ENCODE data around the gene ASPSCR1. TPM values are rescaled to one million over a fixed set of nuclear protein-coding genes. Genes with fewer than 3 reads are reported as not detected.
"Not testable (repeated sequence)": the region's sequence is repeated elsewhere in the genome, so short reads cannot be mapped to it uniquely, and the experiment has no call there.

The ASPSCR1 gene
- total and polyA plus RNA-seq, 2 of the 13 experiments (the other 11 are each of a cell fraction or from before 2014, with no cell fraction given), result 274 to 314 TPM

DNA sequence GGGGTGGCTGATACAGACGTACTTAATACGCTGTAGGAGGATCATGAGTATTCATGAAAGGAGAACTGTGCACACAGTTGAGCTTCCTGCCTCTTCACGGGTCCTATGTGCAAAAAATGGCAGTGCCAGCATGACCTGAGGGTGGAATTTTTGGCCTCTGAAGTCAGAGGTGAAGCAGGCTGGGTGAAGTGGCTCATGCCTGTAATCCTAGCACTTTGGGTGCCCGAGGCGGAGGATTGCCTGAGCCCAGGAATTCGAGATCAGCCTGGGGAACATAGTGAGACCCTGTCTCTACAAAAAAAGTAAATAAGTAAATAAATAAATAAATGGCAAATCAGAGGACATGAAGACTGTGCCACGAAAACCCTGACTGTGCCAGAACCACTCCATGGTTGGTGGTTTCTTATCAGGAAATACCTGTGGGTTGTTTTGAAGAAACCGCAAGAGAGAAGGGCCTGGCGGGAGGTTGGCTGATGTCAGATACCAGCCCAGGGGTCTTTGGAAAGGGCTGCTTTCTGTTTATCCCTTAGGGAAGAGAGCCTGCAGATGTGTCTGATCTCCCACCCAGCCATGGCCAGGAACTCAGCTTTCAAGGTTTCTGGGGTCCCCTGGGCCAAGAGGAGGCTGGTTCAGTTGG, 3.4 kb downstream of the ASPSCR1 start:
- H3K9me3 ChIP-seq (ENCODE audit: low read length), result no peaks in the 10 kb centered on the region
- 94% methylated on average over 9 of the region's 9 CpGs for WGBS (ENCODE audit: low lambda C conversion rate)
- ChIA-PET CTCF (ENCODE audit: low intra/inter-chr PET ratio, low total read pairs) (interaction anchor here (5.6 kb wide), 1 partner anchor 21 kb away, joined by 25 read pairs; the partner anchor contains the start of gene NOTUM), POLR2A (interaction anchor here (1.0 to 14.1 kb wide), 6 partner anchors 8 to 42 kb away, joined by 4 to 382 read pairs (median 54); partner anchors contain the start of genes CENPX, LRRC45 and NOTUM)
- intact Hi-C loops (cut with micrococcal nuclease; ENCODE audit: unreplicated experiment) (no loop called here), in situ Hi-C loops (cut with HindIII; ENCODE audit: extremely low pct_ligation_motif_present, low pct_unique_long_range_greater_than_20kb) (no loop called here)
- no peak overlapping the region for H2AFZ ChIP-seq (ENCODE audit: low read length)
- peaks cover 70% of the 10 kb centered on the region for H3K4me1 ChIP-seq (ENCODE audit: insufficient read depth, low read length)
- no peaks in the 10 kb centered on the region for H4K20me1 ChIP-seq (ENCODE audit: insufficient read depth, low read length)
- peaks cover 14 to 37% of the 10 kb centered on the region in 2 experiments for H3K36me3 ChIP-seq (replicated peaks in 1 of 2; ENCODE audit: control insufficient read depth in 1 of 2, insufficient read depth in 2 of 2, low read length in 2 of 2)
- peak overlapping the region; percentile 36 for H3K27ac ChIP-seq (ENCODE audit: extremely low read length, insufficient read depth, low read length)
- ATAC-seq (no peak), FAIRE-seq (no peak), DNase-seq (ENCODE audit: low spot score) (no peak)
- no peaks in the 10 kb centered on the region for H3K27me3 ChIP-seq (ENCODE audit: control insufficient read depth in 1 of 2, insufficient read depth in 2 of 2, low read length in 2 of 2)
- BruUV-seq (replicated peaks), result no TSS peak
- H3K79me2 ChIP-seq (ENCODE audit: insufficient read depth, low read length), result peaks cover 26% of the 10 kb centered on the region
- TF ChIP-seq POLR2G (IDR thresholded peaks at IDR 0.05; ENCODE audit: low read depth, low read length) (0 out of 2 replicates have a peak, but pooled peaks have one; percentile 30), RNF219 (CRISPR knock-in tag; IDR thresholded peaks at IDR 0.05) (no peak)
- H3K4me2 ChIP-seq (ENCODE audit: low read depth, low read length), result no peak overlapping the region
- H3K4me3 ChIP-seq (replicated peaks in 1 of 3; ENCODE audit: insufficient read depth in 1 of 3, low read depth in 2 of 3, low read length in 3 of 3), result no peak overlapping the region
- no peak overlapping the region for H3K9ac ChIP-seq (ENCODE audit: insufficient read depth, low read depth, low read length)

DNA sequence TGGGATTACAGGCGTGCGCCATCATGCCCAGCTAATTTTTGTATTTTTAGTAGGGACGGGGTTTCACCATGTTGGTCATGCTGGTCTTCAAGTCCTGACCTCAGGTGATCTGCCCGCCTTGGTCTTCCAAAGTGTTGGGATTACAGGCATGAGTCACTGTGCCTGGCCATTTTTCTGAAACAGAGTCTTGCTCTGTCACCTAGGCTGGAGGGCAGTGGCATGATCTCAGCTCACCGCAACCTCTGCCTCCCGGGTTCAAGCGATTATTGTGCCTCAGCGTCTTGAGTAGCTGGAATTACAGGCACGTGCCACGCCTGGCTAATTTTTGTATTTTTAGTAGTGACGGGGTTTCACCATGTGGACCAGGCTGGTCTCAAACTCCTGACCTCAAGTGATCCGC, 4.1 kb downstream of the ASPSCR1 start:
- BruUV-seq (replicated peaks); H4K20me1 ChIP-seq (ENCODE audit: insufficient read depth, low read length); H3K4me2 ChIP-seq (ENCODE audit: low read depth, low read length); DNase-seq (ENCODE audit: low spot score); FAIRE-seq; H3K4me3 ChIP-seq (replicated peaks in 1 of 3; ENCODE audit: insufficient read depth in 1 of 3, low read depth in 2 of 3, low read length in 3 of 3); H3K9ac ChIP-seq (ENCODE audit: insufficient read depth, low read depth, low read length); intact Hi-C loops (cut with micrococcal nuclease; ENCODE audit: unreplicated experiment); in situ Hi-C loops (cut with HindIII; ENCODE audit: extremely low pct_ligation_motif_present, low pct_unique_long_range_greater_than_20kb); H3K27ac ChIP-seq (ENCODE audit: extremely low read length, insufficient read depth, low read length); H2AFZ ChIP-seq (ENCODE audit: low read length); H3K9me3 ChIP-seq (ENCODE audit: low read length); CTCF ChIA-PET (ENCODE audit: low intra/inter-chr PET ratio, low total read pairs); H3K27me3 ChIP-seq (ENCODE audit: control insufficient read depth in 1 of 2, insufficient read depth in 2 of 2, low read length in 2 of 2); ATAC-seq: not testable (repeated sequence)
- 97% methylated on average over 12 of the region's 12 CpGs for WGBS (ENCODE audit: low lambda C conversion rate)
- H3K36me3 ChIP-seq (replicated peaks in 1 of 2; ENCODE audit: control insufficient read depth in 1 of 2, insufficient read depth in 2 of 2, low read length in 2 of 2), result peaks cover 17 to 44% of the 10 kb centered on the region in 2 experiments
- peaks cover 63% of the 10 kb centered on the region for H3K4me1 ChIP-seq (ENCODE audit: insufficient read depth, low read length)
- peaks cover 25% of the 10 kb centered on the region for H3K79me2 ChIP-seq (ENCODE audit: insufficient read depth, low read length)
- POLR2A ChIA-PET, result interaction anchor here (1.2 to 14.1 kb wide), 4 partner anchors 13 to 42 kb away, joined by 4 to 382 read pairs (median 5); partner anchors contain the start of genes CENPX and LRRC45
- TF ChIP-seq, protein P1, sequence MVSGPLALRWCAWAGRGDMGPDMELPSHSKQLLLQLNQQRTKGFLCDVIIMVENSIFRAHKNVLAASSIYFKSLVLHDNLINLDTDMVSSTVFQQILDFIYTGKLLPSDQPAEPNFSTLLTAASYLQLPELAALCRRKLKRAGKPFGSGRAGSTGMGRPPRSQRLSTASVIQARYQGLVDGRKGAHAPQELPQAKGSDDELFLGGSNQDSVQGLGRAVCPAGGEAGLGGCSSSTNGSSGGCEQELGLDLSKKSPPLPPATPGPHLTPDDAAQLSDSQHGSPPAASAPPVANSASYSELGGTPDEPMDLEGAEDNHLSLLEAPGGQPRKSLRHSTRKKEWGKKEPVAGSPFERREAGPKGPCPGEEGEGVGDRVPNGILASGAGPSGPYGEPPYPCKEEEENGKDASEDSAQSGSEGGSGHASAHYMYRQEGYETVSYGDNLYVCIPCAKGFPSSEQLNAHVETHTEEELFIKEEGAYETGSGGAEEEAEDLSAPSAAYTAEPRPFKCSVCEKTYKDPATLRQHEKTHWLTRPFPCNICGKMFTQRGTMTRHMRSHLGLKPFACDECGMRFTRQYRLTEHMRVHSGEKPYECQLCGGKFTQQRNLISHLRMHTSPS (CRISPR knock-in tag; IDR thresholded peaks at IDR 0.05; ENCODE audit: low read depth), result 0 out of 2 replicates have a peak, but pooled peaks have one; percentile 34
- 0 out of 2 replicates have a peak, but pooled peaks have one; percentile 6 for TF ChIP-seq MED1 (CRISPR knock-in tag; IDR thresholded peaks at IDR 0.05)
- 0 out of 2 replicates have a peak, but pooled peaks have one; percentile 19 for TF ChIP-seq FOSL2 (CRISPR knock-in tag; IDR thresholded peaks at IDR 0.05)
